ENCODE data around the gene TNFRSF13B. TPM values are rescaled to one million over a fixed set of nuclear protein-coding genes. Genes with fewer than 3 reads are reported as not detected.
"Not testable (repeated sequence)": the region's sequence is repeated elsewhere in the genome, so short reads cannot be mapped to it uniquely, and the experiment has no call there.

Gene TNFRSF13B
- total RNA-seq, 2 donors from 2014 or later = not detected

- no peak overlapping the region for H3K4me3 ChIP-seq
- no peak for TF ChIP-seq CTCF (IDR thresholded peaks at IDR 0.05)
- H3K27ac ChIP-seq = no peak overlapping the region
- no peak for DNase-seq (ENCODE audit: low spot score)
- H3K4me1 ChIP-seq = no peaks in the 10 kb centered on the region
- H3K27me3 ChIP-seq = no peaks in the 10 kb centered on the region
- H3K36me3 ChIP-seq = no peaks in the 10 kb centered on the region
- no peaks in the 10 kb centered on the region for H3K9me3 ChIP-seq
These were observed 1.7 kb downstream of the TNFRSF13B start for GRCh38 chr17:16969931-16970906.

GRCh38 chr17:16968786-16969185 is 3.1 kb downstream of the TNFRSF13B start:
- Histone ChIP-seq H3K36me3 (no peaks in the 10 kb centered on the region), H3K27ac (no peak overlapping the region), H3K9me3 (no peaks in the 10 kb centered on the region), H3K27me3 (no peaks in the 10 kb centered on the region), H3K4me3 (no peak overlapping the region), H3K4me1 (no peaks in the 10 kb centered on the region)
- no peak for DNase-seq (ENCODE audit: low spot score)
- TF ChIP-seq CTCF (IDR thresholded peaks at IDR 0.05) = no peak

- no peaks in the 10 kb centered on the region for H3K36me3 ChIP-seq
- no peaks in the 10 kb centered on the region for H3K4me1 ChIP-seq
- no peak for TF ChIP-seq CTCF (IDR thresholded peaks at IDR 0.05)
- no peak overlapping the region for H3K4me3 ChIP-seq
- H3K27ac ChIP-seq = no peak overlapping the region
- DNase-seq (ENCODE audit: low spot score) = no peak
- peaks cover 0 to 4% of the 10 kb centered on the region in 2 donors for H3K9me3 ChIP-seq
- no peaks in the 10 kb centered on the region for H3K27me3 ChIP-seq
These were observed 9.1 kb downstream of the TNFRSF13B start for GRCh38 chr17:16962804-16963203.

- H3K4me1 ChIP-seq = no peaks in the 10 kb centered on the region
- H3K27me3 ChIP-seq = no peaks in the 10 kb centered on the region
- peaks cover 0 to 4% of the 10 kb centered on the region in 2 donors for H3K9me3 ChIP-seq
- no peak for DNase-seq (ENCODE audit: low spot score)
- no peak for TF ChIP-seq CTCF (IDR thresholded peaks at IDR 0.05)
- no peak overlapping the region for H3K27ac ChIP-seq
- H3K4me3 ChIP-seq = no peak overlapping the region
- no peaks in the 10 kb centered on the region for H3K36me3 ChIP-seq
These were observed 10.1 kb downstream of the TNFRSF13B start for GRCh38 chr17:16961792-16962191.

GRCh38 chr17:16961022-16961421 is 10.9 kb downstream of the TNFRSF13B start:
- not testable (repeated sequence) for H3K9me3 ChIP-seq; H3K4me3 ChIP-seq; H3K27ac ChIP-seq; H3K27me3 ChIP-seq; DNase-seq (ENCODE audit: low spot score); H3K36me3 ChIP-seq; H3K4me1 ChIP-seq

- H3K27me3 ChIP-seq; H3K9me3 ChIP-seq; H3K4me1 ChIP-seq; H3K4me3 ChIP-seq; H3K27ac ChIP-seq; H3K36me3 ChIP-seq; DNase-seq (ENCODE audit: low spot score): not testable (repeated sequence)
These were observed 16.9 kb downstream of the TNFRSF13B start for GRCh38 chr17:16955011-16955410.
